Measurements from ENCODE around the gene CD300H.

CD300H gene

DNA sequence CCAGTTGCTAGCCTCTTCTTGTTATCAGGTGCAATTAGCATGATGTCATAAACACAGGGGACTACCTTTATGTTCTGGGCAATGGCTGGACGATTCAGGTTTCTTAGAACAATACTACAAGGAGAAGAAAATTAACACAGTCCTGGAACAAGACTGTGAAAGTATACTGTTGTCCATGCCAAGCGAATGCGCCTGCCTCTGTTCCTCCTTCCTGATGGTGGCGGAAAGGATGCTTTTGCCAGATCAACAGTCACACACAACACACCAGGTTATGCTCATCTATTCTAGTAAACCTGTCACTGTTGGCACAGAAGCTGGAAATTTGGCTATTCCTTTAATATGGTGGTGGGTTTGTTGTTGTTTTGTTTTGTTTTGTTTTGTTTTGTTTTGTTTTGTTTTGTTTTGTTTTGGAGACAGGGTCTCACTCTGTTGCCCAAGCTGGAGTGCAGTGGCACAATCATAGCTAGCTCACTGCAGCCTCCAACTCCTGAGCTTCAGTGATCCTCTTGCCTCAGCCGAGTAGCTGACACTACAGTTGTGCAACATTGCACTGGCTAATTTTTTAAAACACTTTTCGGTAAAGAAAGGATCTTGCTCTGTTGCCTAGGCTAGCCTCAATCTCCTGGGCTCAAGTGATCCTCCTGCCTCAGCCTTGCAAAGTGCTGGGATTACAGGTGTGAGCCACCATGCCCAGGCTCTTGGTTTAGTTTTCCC is 27.9 kb upstream of the CD300H start:
- TF ChIP-seq FOXP2 (optimal IDR thresholded peaks at IDR 0.05; ENCODE audit: control extremely low read depth, extremely low read length, insufficient read depth): no peak
- no peak for TF ChIP-seq POLR2AphosphoS5 (IDR thresholded peaks at IDR 0.05; ENCODE audit: borderline replicate concordance, low read depth, low read length)
- no peak for TF ChIP-seq EZH2 (IDR thresholded peaks at IDR 0.05)
- Histone ChIP-seq H3K36me3 (ENCODE audit: insufficient read depth, low read length) (no peaks in the 10 kb centered on the region), H3K27ac (no peak overlapping the region), H3K4me3 (no peak overlapping the region), H3K9ac (ENCODE audit: insufficient read length) (no peak overlapping the region), H3K9me3 (ENCODE audit: low read depth, low read length) (no peaks in the 10 kb centered on the region)
- no peak for DNase-seq (ENCODE audit: low read depth, low spot score)

DNA sequence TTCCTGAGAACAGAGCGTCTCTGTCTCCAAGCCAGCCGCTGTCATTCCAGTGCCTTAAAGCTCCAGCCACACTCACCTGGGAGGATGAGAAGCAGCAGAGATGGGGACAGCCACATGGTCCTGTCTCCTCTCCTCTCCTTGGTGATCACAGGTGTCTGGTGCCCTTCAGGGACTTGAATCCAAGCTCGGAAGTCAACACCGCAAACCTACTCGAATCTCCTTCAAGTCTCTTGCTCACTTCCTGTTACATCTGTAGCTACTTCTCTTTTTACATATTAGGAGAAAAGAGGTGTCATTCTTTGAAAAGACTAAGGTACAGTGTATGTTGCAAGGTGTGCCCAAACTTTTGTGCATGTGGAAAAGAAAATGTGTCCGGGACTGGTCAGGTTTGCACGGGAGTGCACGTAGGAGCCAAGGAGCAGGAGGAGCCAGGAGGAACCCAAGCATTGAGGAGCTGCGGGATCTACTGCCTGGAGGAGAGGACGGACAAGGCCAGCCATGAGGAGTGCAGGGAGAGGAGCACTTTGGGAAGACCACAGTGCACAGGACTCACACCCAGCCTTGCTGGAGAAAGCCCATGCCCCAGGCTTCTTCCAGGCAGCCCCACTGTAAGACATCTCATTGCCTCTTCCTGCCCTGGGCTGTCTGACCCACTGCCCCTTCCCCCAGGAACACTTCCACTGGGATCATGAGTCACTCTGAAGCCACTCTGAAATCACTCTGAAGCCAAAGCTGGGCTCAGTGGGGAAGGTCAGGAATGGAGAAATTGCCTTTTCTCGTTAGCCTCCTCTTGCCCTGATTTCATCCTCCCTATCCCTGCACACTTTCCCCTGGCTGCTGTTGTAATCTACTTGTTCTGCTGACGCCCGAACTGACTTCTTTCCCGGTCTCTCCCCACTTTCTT is 25.0 kb upstream of the CD300H start, which contains the start of gene CD300LD:
TSS of gene CD300LD (minus strand) at position 197 of the 904 bp plus-strand sequence. CDS start at position 116, 81 bp downstream.
- Histone ChIP-seq H3K27ac (no peak within 1 kb of the TSS), H3K9me3 (ENCODE audit: low read depth, low read length) (no peaks in the 10 kb centered on the region), H3K36me3 (ENCODE audit: insufficient read depth, low read length) (no peaks in the 10 kb centered on the region), H3K9ac (ENCODE audit: insufficient read length) (no peak within 1 kb of the TSS), H3K4me3 (no peak within 1 kb of the TSS)
- no peak for DNase-seq (ENCODE audit: low read depth, low spot score)
- TF ChIP-seq POLR2AphosphoS5 (IDR thresholded peaks at IDR 0.05; ENCODE audit: borderline replicate concordance, low read depth, low read length): no peak
- TF ChIP-seq FOXP2 (optimal IDR thresholded peaks at IDR 0.05; ENCODE audit: control extremely low read depth, extremely low read length, insufficient read depth): no peak
- no peak for TF ChIP-seq EZH2 (IDR thresholded peaks at IDR 0.05)

DNA sequence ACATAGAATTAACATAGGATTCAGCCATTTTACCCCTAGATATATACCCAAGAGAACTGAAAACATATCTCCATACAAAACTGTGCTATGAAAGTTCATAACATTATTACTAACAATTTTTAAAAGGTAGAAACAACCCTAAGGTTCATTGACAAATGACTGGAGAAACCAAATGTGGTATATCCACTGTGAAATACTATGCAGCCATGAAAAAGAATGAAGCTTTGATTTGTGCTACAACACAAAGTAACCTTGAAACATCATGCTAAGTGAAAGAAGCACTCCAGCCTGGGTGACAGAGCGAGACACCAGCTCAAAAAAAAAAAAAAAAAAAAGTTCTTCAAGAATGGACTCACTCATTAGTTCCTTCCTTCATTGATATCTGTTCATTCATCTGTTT is 24.2 kb upstream of the CD300H start:
- Histone ChIP-seq H3K9ac (ENCODE audit: insufficient read length) (no peak overlapping the region), H3K27ac (no peak overlapping the region), H3K9me3 (ENCODE audit: low read depth, low read length) (no peaks in the 10 kb centered on the region), H3K36me3 (ENCODE audit: insufficient read depth, low read length) (no peaks in the 10 kb centered on the region), H3K4me3 (no peak overlapping the region)
- no peak for DNase-seq (ENCODE audit: low read depth, low spot score)
- TF ChIP-seq POLR2AphosphoS5 (IDR thresholded peaks at IDR 0.05; ENCODE audit: borderline replicate concordance, low read depth, low read length) (no peak), EZH2 (IDR thresholded peaks at IDR 0.05) (no peak), FOXP2 (optimal IDR thresholded peaks at IDR 0.05; ENCODE audit: control extremely low read depth, extremely low read length, insufficient read depth) (no peak)

DNA sequence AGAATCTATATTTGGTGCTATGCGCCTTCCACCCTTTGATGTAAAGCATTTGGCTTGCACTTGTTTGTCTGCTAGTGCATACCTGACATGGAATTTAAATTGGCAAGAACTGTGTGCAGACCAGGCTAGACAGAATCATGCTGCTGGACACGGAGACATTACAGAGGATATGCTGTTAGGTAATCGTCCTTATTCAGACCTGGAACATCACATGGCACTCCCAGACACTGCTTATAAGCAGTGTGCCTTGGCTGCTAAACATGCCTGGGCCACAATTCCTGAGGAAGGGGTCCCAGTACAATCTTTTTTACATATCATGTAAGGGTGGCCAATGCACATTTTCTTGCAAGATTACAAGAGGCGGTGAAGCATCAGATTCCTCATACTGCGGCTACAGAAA is 18.4 kb upstream of the CD300H start:
- H3K36me3 ChIP-seq (ENCODE audit: insufficient read depth, low read length): no peaks in the 10 kb centered on the region
- DNase-seq (ENCODE audit: low read depth, low spot score): no peak
- no peak overlapping the region for H3K27ac ChIP-seq
- TF ChIP-seq FOXP2 (optimal IDR thresholded peaks at IDR 0.05; ENCODE audit: control extremely low read depth, extremely low read length, insufficient read depth) (no peak), POLR2AphosphoS5 (IDR thresholded peaks at IDR 0.05; ENCODE audit: borderline replicate concordance, low read depth, low read length) (no peak), EZH2 (IDR thresholded peaks at IDR 0.05) (no peak)
- H3K4me3 ChIP-seq: no peak overlapping the region
- H3K9ac ChIP-seq (ENCODE audit: insufficient read length): no peak overlapping the region
- no peaks in the 10 kb centered on the region for H3K9me3 ChIP-seq (ENCODE audit: low read depth, low read length)

DNA sequence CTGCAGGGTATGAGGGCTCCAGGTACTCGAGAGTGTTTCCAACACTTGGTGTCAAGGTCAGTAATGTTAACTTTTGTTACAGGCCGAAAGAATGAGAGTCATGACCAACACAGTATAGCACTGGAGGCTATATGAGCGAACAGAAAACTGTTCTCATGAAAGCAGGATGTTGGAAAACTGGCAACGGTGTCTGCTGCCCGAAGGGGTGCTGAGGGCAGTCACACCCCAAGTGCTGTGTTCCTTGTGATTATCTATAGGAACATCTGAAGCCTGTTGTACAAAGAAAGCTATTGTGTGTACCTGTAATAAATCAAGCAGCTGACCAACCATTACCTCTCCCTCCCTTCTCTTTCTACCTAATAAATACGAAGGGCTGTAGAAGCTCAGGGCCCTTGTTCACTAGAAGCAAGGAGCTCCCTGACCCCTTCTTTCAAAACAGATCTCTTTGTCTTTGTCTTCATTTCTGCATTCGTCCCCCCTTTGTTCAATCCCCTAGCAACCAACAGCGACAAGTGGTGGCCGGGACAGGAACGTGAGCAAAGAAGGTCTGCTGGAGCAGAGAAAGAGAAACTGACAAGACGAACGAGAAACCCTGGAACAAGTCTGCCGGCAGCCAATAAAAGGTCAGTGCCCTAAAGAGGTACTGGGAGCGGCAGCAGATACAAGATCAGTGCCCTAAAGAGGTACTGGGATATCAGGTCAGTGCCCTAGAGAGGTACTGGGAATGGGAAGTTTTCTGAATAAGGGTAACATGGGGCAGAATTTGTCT is 17.2 kb upstream of the CD300H start:
- Histone ChIP-seq H3K27ac (no peak overlapping the region), H3K36me3 (ENCODE audit: insufficient read depth, low read length) (no peaks in the 10 kb centered on the region), H3K4me3 (no peak overlapping the region), H3K9ac (ENCODE audit: insufficient read length) (no peak overlapping the region), H3K9me3 (ENCODE audit: low read depth, low read length) (no peaks in the 10 kb centered on the region)
- no peak for DNase-seq (ENCODE audit: low read depth, low spot score)
- TF ChIP-seq EZH2 (IDR thresholded peaks at IDR 0.05) (no peak), POLR2AphosphoS5 (IDR thresholded peaks at IDR 0.05; ENCODE audit: borderline replicate concordance, low read depth, low read length) (no peak), FOXP2 (optimal IDR thresholded peaks at IDR 0.05; ENCODE audit: control extremely low read depth, extremely low read length, insufficient read depth) (no peak)

DNA sequence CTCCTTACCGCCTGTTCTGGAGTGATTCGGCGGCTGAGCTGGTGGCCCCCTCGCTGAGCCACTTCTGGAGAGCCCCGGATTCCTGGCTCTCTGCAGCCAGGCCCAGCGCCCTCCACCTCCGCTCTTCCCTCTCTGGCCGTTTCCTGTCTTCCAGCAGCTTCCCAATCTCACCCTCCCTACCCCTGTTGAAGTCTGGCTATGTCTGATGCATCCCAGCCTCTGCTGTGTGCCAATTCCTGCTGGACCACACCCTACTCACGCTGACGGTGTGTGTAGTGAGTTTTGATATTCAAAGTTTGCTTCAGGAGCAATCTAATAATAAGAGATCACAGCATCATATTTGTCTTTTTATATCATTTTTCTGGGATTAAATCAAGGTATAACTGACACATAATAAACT is 15.3 kb upstream of the CD300H start:
- no peak overlapping the region for H3K27ac ChIP-seq
- no peak overlapping the region for H3K9ac ChIP-seq (ENCODE audit: insufficient read length)
- TF ChIP-seq POLR2AphosphoS5 (IDR thresholded peaks at IDR 0.05; ENCODE audit: borderline replicate concordance, low read depth, low read length) (no peak), EZH2 (IDR thresholded peaks at IDR 0.05) (no peak), FOXP2 (optimal IDR thresholded peaks at IDR 0.05; ENCODE audit: control extremely low read depth, extremely low read length, insufficient read depth) (no peak)
- no peak for DNase-seq (ENCODE audit: low read depth, low spot score)
- H3K4me3 ChIP-seq: no peak overlapping the region
- H3K9me3 ChIP-seq (ENCODE audit: low read depth, low read length): no peaks in the 10 kb centered on the region
- no peaks in the 10 kb centered on the region for H3K36me3 ChIP-seq (ENCODE audit: insufficient read depth, low read length)

DNA sequence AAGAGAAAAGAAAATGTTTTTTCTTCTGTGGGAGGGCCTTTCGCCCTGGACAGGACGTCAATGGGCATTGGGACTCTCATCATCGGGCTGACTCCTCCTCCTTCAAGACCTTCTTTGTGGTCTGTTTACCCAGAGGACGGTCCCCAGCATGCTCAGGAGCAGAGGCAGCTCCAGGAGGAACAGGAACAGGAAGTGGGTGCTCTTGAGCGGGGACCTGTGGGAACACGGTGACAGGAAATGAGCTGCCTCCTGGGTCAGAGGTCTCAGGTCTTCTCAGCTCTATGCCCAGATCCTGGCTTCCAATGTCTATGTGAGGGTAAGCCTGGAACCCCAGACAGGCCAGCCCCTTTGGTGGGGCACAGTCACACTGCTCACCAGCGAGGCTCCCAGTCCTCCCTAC is 12.6 kb upstream of the CD300H start:
- Histone ChIP-seq H3K36me3 (ENCODE audit: insufficient read depth, low read length) (no peaks in the 10 kb centered on the region), H3K27ac (no peak overlapping the region), H3K4me3 (no peak overlapping the region), H3K9me3 (ENCODE audit: low read depth, low read length) (no peaks in the 10 kb centered on the region), H3K9ac (ENCODE audit: insufficient read length) (no peak overlapping the region)
- TF ChIP-seq FOXP2 (optimal IDR thresholded peaks at IDR 0.05; ENCODE audit: control extremely low read depth, extremely low read length, insufficient read depth) (no peak), EZH2 (IDR thresholded peaks at IDR 0.05) (no peak), POLR2AphosphoS5 (IDR thresholded peaks at IDR 0.05; ENCODE audit: borderline replicate concordance, low read depth, low read length) (no peak)
- DNase-seq (ENCODE audit: low read depth, low spot score): no peak

DNA sequence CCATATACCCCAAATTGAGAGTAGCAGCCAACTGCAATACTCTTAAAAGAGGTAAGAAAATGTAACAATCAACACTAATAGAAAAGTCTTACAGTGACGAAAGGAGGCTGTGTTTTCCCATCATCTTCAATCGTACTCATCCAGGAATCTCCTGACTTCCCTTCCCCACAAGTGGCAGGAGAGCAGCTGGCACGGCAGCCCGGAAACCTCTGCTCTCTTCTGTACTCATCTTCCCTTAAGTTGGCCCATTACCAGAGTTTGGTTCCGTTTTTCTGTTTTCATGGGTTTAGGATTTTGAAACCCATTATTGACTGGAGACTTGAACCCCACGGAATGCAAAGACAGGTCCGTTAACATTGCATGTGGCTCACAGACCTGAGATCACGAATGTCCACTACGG is 11.7 kb upstream of the CD300H start:
- Histone ChIP-seq H3K27ac (no peak overlapping the region), H3K9ac (ENCODE audit: insufficient read length) (no peak overlapping the region), H3K9me3 (ENCODE audit: low read depth, low read length) (no peaks in the 10 kb centered on the region), H3K36me3 (ENCODE audit: insufficient read depth, low read length) (no peaks in the 10 kb centered on the region), H3K4me3 (no peak overlapping the region)
- TF ChIP-seq EZH2 (IDR thresholded peaks at IDR 0.05) (no peak), FOXP2 (optimal IDR thresholded peaks at IDR 0.05; ENCODE audit: control extremely low read depth, extremely low read length, insufficient read depth) (no peak), POLR2AphosphoS5 (IDR thresholded peaks at IDR 0.05; ENCODE audit: borderline replicate concordance, low read depth, low read length) (no peak)
- DNase-seq (ENCODE audit: low read depth, low spot score): no peak
